Ishikawa (cell line): Measurements from ENCODE around the gene HOMER2.

Source experiments
- CEBPB ChIP-seq: IDR thresholded peaks from 2 replicates; pipeline ENCODE4 v1.6.1; 2012
- CREB1 ChIP-seq: IDR thresholded peaks from 2 replicates; pipeline ENCODE4 v1.6.1; 2012; ENCODE audit warnings: low read depth
- EGR1 ChIP-seq: IDR thresholded peaks from 2 replicates; pipeline ENCODE4 v1.6.1; 2012
- EP300 ChIP-seq: IDR thresholded peaks from 2 replicates; pipeline ENCODE4 v1.6.1; 2012; ENCODE audit warnings: borderline replicate concordance
- FOXM1 ChIP-seq: IDR thresholded peaks from 2 replicates; pipeline ENCODE4 v1.6.1; 2012; ENCODE audit warnings: low read depth, borderline replicate concordance
- NFIC ChIP-seq: IDR thresholded peaks from 2 replicates; pipeline ENCODE4 v1.6.1; 2012
- RAD21 ChIP-seq: IDR thresholded peaks from 2 replicates; pipeline ENCODE4 v1.6.1; 2012; ENCODE audit warnings: low read depth
- TAF1 ChIP-seq: IDR thresholded peaks from 2 replicates; pipeline ENCODE4 v1.6.1; 2012; ENCODE audit warnings: low read depth, mild to moderate bottlenecking
- TCF12 ChIP-seq: IDR thresholded peaks from 2 replicates; pipeline ENCODE4 v1.6.1; 2012; ENCODE audit warnings: low read depth
- TEAD4 ChIP-seq: IDR thresholded peaks from 2 replicates; pipeline ENCODE4 v1.6.1; 2012
- YY1 ChIP-seq: IDR thresholded peaks from 2 replicates; pipeline ENCODE4 v1.6.1; 2012; ENCODE audit warnings: low read depth
- ZBTB7A ChIP-seq: IDR thresholded peaks from 2 replicates; pipeline ENCODE4 v1.6.1; 2012; ENCODE audit warnings: low read depth
- TF ChIP-seq, protein P1 (sequence below): IDR thresholded peaks from 2 replicates; pipeline ENCODE4 v1.6.1; 2012
- TF ChIP-seq, protein P2 (sequence below): IDR thresholded peaks from 2 replicates; pipeline ENCODE4 v1.6.1; 2012
- TF ChIP-seq, protein P3 (sequence below): IDR thresholded peaks from 2 replicates; pipeline ENCODE4 v1.6.1; 2012; ENCODE audit warnings: low read depth, mild to moderate bottlenecking

HOMER2 gene

DNA sequence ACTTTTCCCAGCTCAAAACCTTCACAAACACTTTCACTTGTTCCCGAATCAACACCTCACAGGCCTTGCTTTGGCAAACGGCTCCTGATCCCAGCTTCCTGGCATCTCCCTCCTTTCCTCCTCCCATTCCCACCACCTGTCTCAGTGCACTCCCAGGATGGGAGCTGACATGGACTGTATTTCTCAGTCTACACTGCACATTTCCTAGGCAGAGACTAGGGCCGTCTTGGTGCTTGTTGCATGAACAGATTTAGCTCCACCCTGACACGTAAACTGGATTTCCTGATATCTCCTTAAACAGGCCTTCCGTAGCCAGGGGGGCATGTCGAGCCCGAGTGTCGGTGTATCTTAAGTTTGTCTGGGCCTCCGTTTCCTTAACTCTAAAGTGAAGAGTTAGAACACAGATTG, 143.9 kb downstream of the HOMER2 start:
- TF ChIP-seq EGR1 (no peak), CREB1 (no peak), EP300 (no peak), ZBTB7A (no peak), RAD21 (no peak), FOXM1 (no peak), CEBPB (no peak), TCF12 (no peak), YY1 (no peak), NFIC (no peak), TEAD4 (no peak), TAF1 (no peak)
- TF ChIP-seq, protein P1, sequence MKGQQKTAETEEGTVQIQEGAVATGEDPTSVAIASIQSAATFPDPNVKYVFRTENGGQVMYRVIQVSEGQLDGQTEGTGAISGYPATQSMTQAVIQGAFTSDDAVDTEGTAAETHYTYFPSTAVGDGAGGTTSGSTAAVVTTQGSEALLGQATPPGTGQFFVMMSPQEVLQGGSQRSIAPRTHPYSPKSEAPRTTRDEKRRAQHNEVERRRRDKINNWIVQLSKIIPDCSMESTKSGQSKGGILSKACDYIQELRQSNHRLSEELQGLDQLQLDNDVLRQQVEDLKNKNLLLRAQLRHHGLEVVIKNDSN, result no peak
- TF ChIP-seq, protein P2, sequence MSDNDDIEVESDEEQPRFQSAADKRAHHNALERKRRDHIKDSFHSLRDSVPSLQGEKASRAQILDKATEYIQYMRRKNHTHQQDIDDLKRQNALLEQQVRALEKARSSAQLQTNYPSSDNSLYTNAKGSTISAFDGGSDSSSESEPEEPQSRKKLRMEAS, result no peak
- TF ChIP-seq, protein P3, sequence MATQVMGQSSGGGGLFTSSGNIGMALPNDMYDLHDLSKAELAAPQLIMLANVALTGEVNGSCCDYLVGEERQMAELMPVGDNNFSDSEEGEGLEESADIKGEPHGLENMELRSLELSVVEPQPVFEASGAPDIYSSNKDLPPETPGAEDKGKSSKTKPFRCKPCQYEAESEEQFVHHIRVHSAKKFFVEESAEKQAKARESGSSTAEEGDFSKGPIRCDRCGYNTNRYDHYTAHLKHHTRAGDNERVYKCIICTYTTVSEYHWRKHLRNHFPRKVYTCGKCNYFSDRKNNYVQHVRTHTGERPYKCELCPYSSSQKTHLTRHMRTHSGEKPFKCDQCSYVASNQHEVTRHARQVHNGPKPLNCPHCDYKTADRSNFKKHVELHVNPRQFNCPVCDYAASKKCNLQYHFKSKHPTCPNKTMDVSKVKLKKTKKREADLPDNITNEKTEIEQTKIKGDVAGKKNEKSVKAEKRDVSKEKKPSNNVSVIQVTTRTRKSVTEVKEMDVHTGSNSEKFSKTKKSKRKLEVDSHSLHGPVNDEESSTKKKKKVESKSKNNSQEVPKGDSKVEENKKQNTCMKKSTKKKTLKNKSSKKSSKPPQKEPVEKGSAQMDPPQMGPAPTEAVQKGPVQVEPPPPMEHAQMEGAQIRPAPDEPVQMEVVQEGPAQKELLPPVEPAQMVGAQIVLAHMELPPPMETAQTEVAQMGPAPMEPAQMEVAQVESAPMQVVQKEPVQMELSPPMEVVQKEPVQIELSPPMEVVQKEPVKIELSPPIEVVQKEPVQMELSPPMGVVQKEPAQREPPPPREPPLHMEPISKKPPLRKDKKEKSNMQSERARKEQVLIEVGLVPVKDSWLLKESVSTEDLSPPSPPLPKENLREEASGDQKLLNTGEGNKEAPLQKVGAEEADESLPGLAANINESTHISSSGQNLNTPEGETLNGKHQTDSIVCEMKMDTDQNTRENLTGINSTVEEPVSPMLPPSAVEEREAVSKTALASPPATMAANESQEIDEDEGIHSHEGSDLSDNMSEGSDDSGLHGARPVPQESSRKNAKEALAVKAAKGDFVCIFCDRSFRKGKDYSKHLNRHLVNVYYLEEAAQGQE, result no peak

DNA sequence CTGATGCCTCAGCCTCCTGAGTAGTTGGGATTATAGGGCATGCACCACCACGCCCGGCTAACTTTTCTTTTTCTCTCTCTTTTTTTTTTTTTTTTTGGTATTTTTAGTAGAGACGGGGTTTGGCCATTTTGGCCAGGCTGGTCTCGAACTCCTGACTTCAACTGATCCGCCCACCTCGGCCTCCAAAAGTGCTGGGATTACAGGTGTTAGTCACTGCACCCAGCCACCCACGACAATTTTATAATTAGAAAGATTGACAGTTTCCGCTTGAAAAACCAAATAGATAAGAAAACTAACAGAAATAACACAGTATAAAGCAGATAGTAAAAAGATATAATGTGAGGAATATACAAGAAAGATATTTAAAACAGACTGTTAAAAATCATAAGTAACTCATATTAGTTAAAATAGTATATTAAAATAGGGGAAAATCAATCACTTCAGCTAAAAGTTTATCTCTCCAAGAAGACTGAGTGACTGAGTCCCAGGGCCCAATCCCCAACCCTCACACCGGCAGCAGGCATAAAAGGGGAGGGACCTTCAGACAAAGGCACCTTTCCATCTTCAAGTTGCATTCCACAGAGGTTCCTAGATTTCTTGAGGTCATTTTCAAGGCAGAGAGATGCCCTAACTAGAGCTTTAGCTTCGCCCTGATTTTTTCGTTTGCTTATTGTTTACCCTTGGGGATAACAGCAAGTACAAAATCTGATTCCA, 144.4 kb downstream of the HOMER2 start:
- TF ChIP-seq ZBTB7A (no peak), TCF12 (no peak), RAD21 (no peak), EGR1 (no peak), TAF1 (no peak), FOXM1 (no peak), CEBPB (no peak), CREB1 (no peak), YY1 (no peak), EP300 (no peak), NFIC (no peak), TEAD4 (no peak)
- TF ChIP-seq, protein P1, result no peak
- TF ChIP-seq, protein P2, result no peak
- TF ChIP-seq, protein P3, result no peak

DNA sequence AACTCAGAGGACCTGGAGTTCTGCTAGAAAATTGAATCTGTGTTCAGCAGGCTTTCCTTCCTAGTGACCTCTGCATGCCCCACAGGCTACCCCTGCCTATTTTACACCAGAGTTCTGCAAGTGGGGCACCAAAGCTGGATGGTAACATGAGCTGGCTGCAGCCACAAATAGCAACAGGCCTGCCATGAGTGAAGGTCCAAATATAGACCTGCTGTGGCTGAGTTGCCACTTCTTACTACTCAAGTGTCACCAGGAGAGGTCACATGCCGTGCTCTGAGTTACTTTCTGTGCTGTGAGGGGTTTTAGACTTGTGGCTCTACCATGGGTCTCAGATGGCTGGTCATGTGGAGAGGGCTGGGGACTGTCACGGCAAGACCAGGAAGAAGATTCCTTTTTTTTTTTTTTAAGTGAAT, 146.5 kb downstream of the HOMER2 start, which contains the start of gene FSD2:
Gene FSD2 (minus strand): TSS at position 76 of the 413 bp plus-strand sequence. CDS start 18,679 bp downstream, outside the sequence.
- no peak for TF ChIP-seq EP300
- TF ChIP-seq, protein P1, result peak; percentile 53

DNA sequence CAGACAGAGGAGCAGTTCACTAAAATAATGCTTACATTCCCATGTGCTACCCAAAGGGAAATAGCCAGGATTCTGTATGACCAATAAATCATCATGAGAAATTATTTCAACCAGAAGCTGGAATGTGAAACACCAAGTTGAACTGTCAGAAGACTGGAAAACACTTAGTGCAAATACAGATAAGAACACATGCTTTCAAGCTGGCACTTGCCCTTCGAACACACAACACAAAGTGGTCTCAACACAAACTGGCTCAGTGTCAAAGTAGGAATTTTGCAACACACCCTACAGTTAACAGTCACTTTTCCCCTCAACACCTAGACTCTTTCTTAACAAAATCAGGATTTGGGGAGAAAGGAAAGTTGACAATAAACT, 148.0 kb downstream of the HOMER2 start:
- TF ChIP-seq TCF12 (no peak), ZBTB7A (no peak), CEBPB (no peak), EGR1 (no peak), RAD21 (no peak), EP300 (no peak), CREB1 (no peak), TEAD4 (no peak), TAF1 (no peak), NFIC (no peak), FOXM1 (no peak)
- TF ChIP-seq, protein P1, result no peak
- TF ChIP-seq, protein P2, result no peak
